Epithelial cell of proximal tubule (primary cell): ENCODE results near the gene SAGE1. TPM values are rescaled to one million over a fixed set of nuclear protein-coding genes. Genes with fewer than 3 reads are reported as not detected.
"Not testable (repeated sequence)": the region's sequence is repeated elsewhere in the genome, so short reads cannot be mapped to it uniquely, and the experiment has no call there.

Experiments used
- DNase-seq: peaks from one replicate; pipeline ENCODE4 v3.0.0-alpha.2; 2011; ENCODE audit warnings: low read depth
- H3K4me3 ChIP-seq: 2 replicates; pipeline ENCODE4 v1.5.1; 2011; ENCODE audit warnings: low read depth, mild to moderate bottlenecking, low read length
- total RNA-seq: library from RNA; depleted of rRNA; stranded (reverse); fragments of >200 nt; gene quantifications from 2 replicates; pipeline ENCODE4 v1.2.3, GENCODE V29; 2015
- TF ChIP-seq, protein P1 (sequence below): conservative IDR thresholded peaks from 2 replicates; pipeline ENCODE4 v1.5.1; 2012; ENCODE audit warnings: low read depth, mild to moderate bottlenecking, low read length

SAGE1 gene, protein sequence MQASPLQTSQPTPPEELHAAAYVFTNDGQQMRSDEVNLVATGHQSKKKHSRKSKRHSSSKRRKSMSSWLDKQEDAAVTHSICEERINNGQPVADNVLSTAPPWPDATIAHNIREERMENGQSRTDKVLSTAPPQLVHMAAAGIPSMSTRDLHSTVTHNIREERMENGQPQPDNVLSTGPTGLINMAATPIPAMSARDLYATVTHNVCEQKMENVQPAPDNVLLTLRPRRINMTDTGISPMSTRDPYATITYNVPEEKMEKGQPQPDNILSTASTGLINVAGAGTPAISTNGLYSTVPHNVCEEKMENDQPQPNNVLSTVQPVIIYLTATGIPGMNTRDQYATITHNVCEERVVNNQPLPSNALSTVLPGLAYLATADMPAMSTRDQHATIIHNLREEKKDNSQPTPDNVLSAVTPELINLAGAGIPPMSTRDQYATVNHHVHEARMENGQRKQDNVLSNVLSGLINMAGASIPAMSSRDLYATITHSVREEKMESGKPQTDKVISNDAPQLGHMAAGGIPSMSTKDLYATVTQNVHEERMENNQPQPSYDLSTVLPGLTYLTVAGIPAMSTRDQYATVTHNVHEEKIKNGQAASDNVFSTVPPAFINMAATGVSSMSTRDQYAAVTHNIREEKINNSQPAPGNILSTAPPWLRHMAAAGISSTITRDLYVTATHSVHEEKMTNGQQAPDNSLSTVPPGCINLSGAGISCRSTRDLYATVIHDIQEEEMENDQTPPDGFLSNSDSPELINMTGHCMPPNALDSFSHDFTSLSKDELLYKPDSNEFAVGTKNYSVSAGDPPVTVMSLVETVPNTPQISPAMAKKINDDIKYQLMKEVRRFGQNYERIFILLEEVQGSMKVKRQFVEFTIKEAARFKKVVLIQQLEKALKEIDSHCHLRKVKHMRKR
- total RNA-seq = not detected in 2 replicates

DNA sequence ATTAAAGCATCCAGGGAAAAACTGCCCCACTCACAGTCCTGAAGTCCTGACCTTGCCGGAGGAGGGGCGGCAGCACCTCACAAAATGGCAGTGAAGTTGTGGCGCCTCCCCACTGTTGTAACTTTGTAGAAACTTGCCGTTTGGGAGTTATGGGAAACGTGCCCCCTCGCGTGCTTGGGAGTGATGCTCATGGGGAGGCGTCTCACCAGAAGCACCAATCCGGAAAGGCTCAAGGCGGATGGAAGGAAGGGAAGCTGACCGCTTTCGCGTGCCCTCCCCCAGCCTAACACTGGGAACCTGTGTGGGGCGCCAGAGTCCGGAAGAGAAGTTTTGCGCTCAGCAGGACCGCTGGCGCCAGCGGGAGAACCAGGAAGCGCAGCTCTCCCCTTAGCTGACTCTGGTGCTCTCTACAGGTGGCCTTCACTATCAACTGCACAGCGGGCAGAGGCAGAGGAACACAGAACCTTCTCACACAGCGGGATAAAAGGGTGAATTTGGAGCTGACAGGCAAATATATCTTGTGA, at the start of gene SAGE1, which contains the start of gene CT45A10:
Gene SAGE1 (plus strand): TSS at position 423 of the 524 bp plus-strand sequence. CDS start 2,527 bp downstream, outside the sequence.
Gene CT45A10 (minus strand): TSS at position 151 of the 524 bp plus-strand sequence. CDS start 8,100 bp downstream, outside the sequence.
- TF ChIP-seq, protein P1, sequence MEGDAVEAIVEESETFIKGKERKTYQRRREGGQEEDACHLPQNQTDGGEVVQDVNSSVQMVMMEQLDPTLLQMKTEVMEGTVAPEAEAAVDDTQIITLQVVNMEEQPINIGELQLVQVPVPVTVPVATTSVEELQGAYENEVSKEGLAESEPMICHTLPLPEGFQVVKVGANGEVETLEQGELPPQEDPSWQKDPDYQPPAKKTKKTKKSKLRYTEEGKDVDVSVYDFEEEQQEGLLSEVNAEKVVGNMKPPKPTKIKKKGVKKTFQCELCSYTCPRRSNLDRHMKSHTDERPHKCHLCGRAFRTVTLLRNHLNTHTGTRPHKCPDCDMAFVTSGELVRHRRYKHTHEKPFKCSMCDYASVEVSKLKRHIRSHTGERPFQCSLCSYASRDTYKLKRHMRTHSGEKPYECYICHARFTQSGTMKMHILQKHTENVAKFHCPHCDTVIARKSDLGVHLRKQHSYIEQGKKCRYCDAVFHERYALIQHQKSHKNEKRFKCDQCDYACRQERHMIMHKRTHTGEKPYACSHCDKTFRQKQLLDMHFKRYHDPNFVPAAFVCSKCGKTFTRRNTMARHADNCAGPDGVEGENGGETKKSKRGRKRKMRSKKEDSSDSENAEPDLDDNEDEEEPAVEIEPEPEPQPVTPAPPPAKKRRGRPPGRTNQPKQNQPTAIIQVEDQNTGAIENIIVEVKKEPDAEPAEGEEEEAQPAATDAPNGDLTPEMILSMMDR = no peak
- DNase-seq = no peak
- H3K4me3 ChIP-seq = no peak within 1 kb of the TSS

DNA sequence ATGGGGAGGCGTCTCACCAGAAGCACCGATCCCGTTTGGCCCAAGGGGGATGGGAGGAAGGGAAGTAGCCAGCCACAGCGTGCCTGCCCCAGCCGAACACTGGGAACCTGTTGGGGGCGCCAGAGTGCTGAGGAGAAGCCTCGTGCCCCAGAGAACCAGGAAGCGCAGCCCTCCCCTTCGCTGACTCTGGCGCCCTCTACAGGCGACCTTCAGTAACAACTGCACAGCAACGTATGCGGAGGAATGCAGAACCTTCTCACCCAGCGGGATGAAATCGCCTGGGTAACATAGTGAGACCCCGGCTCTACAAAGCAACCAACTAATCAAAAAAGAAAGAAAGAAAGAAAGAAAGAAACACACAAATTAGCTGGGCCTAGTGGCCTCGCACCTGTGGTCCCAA, 39.1 kb upstream of the SAGE1 start, which contains the start of gene CT45A8:
Gene CT45A8 (minus strand): TSS at position 101 of the 400 bp plus-strand sequence. CDS start 3,755 bp downstream, outside the sequence.
- H3K4me3 ChIP-seq, DNase-seq: not testable (repeated sequence)

DNA sequence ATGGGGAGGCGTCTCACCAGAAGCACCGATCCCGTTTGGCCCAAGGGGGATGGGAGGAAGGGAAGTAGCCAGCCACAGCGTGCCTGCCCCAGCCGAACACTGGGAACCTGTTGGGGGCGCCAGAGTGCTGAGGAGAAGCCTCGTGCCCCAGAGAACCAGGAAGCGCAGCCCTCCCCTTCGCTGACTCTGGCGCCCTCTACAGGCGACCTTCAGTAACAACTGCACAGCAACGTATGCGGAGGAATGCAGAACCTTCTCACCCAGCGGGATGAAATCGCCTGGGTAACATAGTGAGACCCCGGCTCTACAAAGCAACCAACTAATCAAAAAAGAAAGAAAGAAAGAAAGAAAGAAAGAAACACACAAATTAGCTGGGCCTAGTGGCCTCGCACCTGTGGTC, 21.8 kb upstream of the SAGE1 start, which contains the start of gene CT45A9:
Gene CT45A9 (minus strand): TSS at position 101 of the 400 bp plus-strand sequence. CDS start 3,751 bp downstream, outside the sequence.
- not testable (repeated sequence) for H3K4me3 ChIP-seq, DNase-seq

DNA sequence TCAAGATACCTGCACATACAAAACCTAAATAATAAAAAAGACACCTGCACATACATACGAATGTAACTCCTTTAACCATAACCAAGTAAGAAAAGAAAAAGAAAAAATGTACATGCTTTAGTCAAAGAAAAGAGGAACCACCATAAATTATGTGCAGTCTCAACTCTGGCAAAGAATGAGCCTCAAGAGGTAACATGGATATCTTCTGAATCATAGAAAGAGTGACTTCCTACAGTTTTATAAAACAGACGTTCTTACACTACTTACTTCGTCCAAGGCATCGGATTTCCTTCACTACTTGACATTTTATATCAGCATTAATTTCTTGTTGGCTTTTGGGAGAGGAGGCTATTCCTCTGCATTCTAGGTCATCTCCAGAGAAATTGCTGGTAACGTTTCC, 10.8 kb upstream of the SAGE1 start:
- H3K4me3 ChIP-seq, DNase-seq: not testable (repeated sequence)

DNA sequence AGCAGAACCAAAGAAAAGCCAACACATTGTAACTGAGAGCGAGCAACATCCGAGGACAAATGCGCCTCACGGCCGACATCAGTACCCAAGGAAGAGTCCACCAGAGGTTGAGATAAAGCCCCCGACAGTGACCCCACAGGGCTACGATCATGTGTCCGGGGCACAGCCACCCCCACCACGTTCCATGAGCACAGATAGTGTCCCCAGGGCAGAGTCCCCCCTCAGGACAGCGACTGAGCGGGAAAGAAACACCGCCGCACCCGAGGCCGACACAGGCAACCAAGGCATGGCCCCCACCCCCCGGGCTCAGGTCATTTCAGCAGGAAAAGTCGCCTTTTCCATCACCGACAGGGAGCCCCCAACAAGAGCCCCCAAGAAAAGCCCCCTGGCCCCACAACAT, 5.3 kb upstream of the SAGE1 start:
- not testable (repeated sequence) for DNase-seq, H3K4me3 ChIP-seq

DNA sequence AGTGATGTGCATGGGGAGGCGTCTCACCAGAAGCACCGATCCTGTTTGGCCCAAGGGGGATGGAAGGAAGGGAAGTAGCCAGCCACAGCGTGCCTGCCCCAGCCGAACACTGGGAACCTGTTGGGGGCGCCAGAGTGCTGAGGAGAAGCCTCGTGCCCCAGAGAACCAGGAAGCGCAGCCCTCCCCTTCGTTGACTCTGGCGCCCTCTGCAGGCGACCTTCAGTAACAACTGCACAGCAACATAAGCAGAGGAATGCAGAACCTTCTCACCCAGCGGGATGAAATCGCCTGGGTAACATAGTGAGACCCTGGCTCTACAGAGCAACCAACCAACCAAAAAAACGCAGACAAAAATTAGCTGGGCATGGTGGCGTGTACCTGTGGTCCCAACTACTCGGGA, 4.5 kb upstream of the SAGE1 start:
- DNase-seq, H3K4me3 ChIP-seq: not testable (repeated sequence)

DNA sequence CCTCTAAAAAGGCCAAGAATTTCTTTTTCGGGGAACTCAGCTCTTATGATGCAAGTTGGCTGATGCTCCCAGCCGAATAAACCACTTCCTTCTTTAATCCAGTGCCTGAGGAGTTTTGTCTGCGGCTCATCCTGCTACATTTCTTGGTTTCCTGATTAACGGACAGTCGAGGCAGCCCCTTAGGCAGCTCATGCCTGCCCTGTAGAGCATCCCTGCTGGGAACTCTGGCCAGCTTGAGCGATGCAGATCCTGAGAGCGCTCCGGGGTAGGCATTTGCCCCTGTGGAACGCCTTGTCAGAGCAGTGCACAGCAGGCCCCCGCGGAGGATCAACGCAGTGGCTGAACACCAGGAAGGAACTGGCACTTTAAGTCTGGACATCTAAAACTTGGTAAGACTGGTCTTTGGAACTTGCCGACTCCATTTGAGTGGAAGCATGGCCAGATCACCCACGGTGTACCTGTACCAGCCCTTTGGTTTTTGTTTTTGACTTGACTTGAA, 3.4 kb upstream of the SAGE1 start:
- TF ChIP-seq, protein P1 = no peak
- DNase-seq = no peak
- H3K4me3 ChIP-seq = no peak overlapping the region

DNA sequence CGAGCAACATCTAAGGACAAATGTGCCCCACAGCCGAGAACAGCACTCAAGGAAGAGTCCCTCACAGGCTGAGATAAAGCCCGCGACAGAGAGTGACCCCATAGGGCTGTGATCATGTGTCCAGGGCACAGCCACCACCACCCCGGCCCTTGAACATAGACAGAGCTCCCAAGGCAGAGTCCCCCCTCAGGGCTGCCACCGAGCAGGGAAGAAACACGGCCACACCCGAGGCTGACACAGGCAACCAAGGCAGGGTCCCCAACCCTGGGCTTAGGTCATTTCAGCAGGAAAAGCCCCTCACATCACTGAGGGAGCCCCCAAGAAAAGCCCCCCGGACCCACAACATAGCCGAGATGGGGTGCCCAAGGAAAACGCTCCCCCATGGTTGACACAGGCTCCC, 735 bp upstream of the SAGE1 start:
- H3K4me3 ChIP-seq = no peak overlapping the region
- TF ChIP-seq, protein P1 = no peak
- DNase-seq = no peak

DNA sequence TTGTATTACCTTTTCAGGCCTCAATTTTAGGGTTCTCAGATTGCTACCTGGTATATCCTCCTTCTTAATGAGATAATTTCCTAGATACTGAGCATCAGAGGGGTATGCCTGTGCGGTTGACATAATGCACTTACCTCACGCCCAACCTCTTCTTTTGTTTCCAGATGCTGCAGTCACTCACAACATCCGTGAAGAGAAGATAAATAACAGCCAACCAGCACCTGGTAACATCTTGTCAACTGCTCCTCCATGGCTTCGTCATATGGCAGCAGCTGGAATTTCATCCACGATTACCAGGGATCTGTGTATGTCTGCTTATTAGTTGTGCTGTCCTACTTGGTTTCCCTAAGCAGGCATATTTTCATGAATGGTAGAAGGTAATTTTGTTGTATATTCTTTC, 16.7 kb downstream of the SAGE1 start:
- TF ChIP-seq, protein P1 = no peak
- no peak for DNase-seq
- no peak overlapping the region for H3K4me3 ChIP-seq
